DMS153 treated with DMSO at 0.1 percent for 48 hours (cell line): ENCODE measurements around the gene LIM2.
A peak's percentile ranks its signal among the peaks of the same experiment; 100 is the strongest.
"Not testable (repeated sequence)": the region's sequence is repeated elsewhere in the genome, so short reads cannot be mapped to it uniquely, and the experiment has no call there.

Experiments used
- DNase-seq: peaks from one replicate; lab custom pipeline; 2025; ENCODE audit not compliant: unreplicated experiment; lab: John Stamatoyannopoulos, UW

Gene LIM2

GRCh38 chr19:51397453-51397852 lies 9.7 kb upstream of the LIM2 start:
- DNase-seq = not testable (repeated sequence)

- no peak for DNase-seq
These were observed 8.4 kb upstream of the LIM2 start for GRCh38 chr19:51396175-51396574.

GRCh38 chr19:51394050-51394836 lies 6.5 kb upstream of the LIM2 start:
- DNase-seq = peak; percentile 93

GRCh38 chr19:51392701-51393100 lies 4.9 kb upstream of the LIM2 start:
- no peak for DNase-seq

GRCh38 chr19:51391073-51391611 lies 3.4 kb upstream of the LIM2 start:
- no peak for DNase-seq

- no peak for DNase-seq
These were observed 1.4 kb upstream of the LIM2 start for GRCh38 chr19:51389143-51389542.

- no peak for DNase-seq
These were observed 773 bp downstream of the LIM2 start for GRCh38 chr19:51386882-51387520.

GRCh38 chr19:51382004-51382403 lies 5.8 kb downstream of the LIM2 start:
- no peak for DNase-seq

- DNase-seq = no peak
These were observed 7.4 kb downstream of the LIM2 start for GRCh38 chr19:51380379-51380778.

- DNase-seq = no peak
These were observed 10.4 kb downstream of the LIM2 start for GRCh38 chr19:51377422-51377821.

GRCh38 chr19:51375504-51376221 lies 12.1 kb downstream of the LIM2 start:
- no peak for DNase-seq

GRCh38 chr19:51372649-51373504 lies 14.9 kb downstream of the LIM2 start, which contains the start of gene NKG7:
Gene NKG7 (minus strand): TSS chr19:51372654. CDS start chr19:51372535, 119 bp downstream.
- no peak for DNase-seq

- no peak for DNase-seq
These were observed 15.6 kb downstream of the LIM2 start for GRCh38 chr19:51372021-51372648.

GRCh38 chr19:51371186-51371690 lies 16.5 kb downstream of the LIM2 start:
- DNase-seq = no peak

- no peak for DNase-seq
These were observed 17.5 kb downstream of the LIM2 start for GRCh38 chr19:51370230-51370629.

GRCh38 chr19:51368366-51369282 lies 19.1 kb downstream of the LIM2 start, which contains the start of gene CLDND2:
Gene CLDND2 (minus strand): TSS chr19:51369003. CDS start chr19:51368577, 426 bp downstream.
- DNase-seq = no peak

- peak; percentile 94 for DNase-seq
These were observed 20.0 kb downstream of the LIM2 start for GRCh38 chr19:51367565-51368365.

GRCh38 chr19:51367255-51367564 lies 20.6 kb downstream of the LIM2 start:
- no peak for DNase-seq
